ENCODE data around the gene SMARCC1.

The SMARCC1 gene

DNA sequence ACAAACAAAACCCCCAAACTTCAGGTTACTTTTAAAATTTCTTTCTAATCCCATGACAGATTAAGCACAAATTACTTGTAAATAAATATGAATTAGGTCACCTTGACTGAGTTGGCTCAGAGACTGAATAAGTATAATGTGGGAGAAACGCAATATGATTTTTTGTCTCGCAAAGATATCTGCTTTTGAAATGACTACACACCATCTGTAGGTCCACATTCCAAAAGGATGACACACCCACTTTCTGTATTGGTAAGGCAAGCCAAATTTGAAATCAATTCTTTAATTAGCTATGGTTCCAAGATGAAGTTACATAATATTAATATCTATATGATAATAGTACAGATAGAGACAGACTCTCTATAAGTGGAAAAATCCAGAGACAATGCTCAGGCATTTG is 136.1 kb downstream of the SMARCC1 start:
- no peak overlapping the region for H3K4me3 ChIP-seq (ENCODE audit: low read length)
- no peak overlapping the region for H3K27ac ChIP-seq (ENCODE audit: low read length)
- H3F3A ChIP-seq (ENCODE audit: insufficient read depth, low read length) = no peaks in the 10 kb centered on the region
- H2AFZ ChIP-seq (ENCODE audit: low read length) = no peak overlapping the region
- no peaks in the 10 kb centered on the region for H3K9me3 ChIP-seq (replicated peaks; ENCODE audit: insufficient read depth, low read length)
- H3K79me2 ChIP-seq (ENCODE audit: low read length) = peaks cover 16% of the 10 kb centered on the region; the same call in 1 of the 2 replicates
- no peak overlapping the region for H3K4me2 ChIP-seq (ENCODE audit: low read depth, low read length)
- no peaks in the 10 kb centered on the region for H3K4me1 ChIP-seq (ENCODE audit: low read length)
- DNase-seq = no peak
- TF ChIP-seq EZH2phosphoT487 (IDR thresholded peaks at IDR 0.05; ENCODE audit: low read length) (no peak), EZH2 (optimal IDR thresholded peaks at IDR 0.05; ENCODE audit: low read depth, low read length) (no peak)
- TF ChIP-seq, protein P1, sequence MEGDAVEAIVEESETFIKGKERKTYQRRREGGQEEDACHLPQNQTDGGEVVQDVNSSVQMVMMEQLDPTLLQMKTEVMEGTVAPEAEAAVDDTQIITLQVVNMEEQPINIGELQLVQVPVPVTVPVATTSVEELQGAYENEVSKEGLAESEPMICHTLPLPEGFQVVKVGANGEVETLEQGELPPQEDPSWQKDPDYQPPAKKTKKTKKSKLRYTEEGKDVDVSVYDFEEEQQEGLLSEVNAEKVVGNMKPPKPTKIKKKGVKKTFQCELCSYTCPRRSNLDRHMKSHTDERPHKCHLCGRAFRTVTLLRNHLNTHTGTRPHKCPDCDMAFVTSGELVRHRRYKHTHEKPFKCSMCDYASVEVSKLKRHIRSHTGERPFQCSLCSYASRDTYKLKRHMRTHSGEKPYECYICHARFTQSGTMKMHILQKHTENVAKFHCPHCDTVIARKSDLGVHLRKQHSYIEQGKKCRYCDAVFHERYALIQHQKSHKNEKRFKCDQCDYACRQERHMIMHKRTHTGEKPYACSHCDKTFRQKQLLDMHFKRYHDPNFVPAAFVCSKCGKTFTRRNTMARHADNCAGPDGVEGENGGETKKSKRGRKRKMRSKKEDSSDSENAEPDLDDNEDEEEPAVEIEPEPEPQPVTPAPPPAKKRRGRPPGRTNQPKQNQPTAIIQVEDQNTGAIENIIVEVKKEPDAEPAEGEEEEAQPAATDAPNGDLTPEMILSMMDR (IDR thresholded peaks at IDR 0.05; ENCODE audit: low read length) = no peak
- H3K27me3 ChIP-seq (replicated peaks; ENCODE audit: insufficient read depth, low read length) = no peaks in the 10 kb centered on the region
- H3K36me3 ChIP-seq (replicated peaks; ENCODE audit: insufficient read depth, low read length) = no peaks in the 10 kb centered on the region
- no peak overlapping the region for H3K9ac ChIP-seq (ENCODE audit: low read length)
- no peaks in the 10 kb centered on the region for H3K9me2 ChIP-seq (replicated peaks; ENCODE audit: insufficient read depth, low read length)
- no peaks in the 10 kb centered on the region for H4K20me1 ChIP-seq (ENCODE audit: insufficient read depth, low read length)

DNA sequence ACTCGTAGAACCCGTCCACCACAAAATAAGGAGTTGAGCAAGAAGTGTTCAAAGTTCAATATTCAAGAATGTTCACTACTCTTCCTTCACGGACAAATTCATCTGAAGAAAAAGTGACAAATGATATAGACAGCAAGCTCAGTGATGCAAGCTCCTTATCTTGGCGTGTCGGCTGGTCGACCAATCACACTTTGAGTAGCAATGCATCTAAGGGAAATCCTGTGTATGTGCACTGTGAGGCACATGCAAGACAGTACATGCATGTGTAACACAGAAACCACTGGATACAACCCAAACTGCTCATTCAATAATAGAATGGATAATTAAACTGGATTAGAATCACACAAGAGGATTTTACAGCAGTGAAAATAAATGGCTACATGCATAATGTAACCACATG is 138.6 kb downstream of the SMARCC1 start:
- Histone ChIP-seq H3K79me2 (ENCODE audit: low read length) (peaks cover 11% of the 10 kb centered on the region; the same call in 1 of the 2 replicates), H3K27ac (ENCODE audit: low read length) (no peak overlapping the region), H3F3A (ENCODE audit: insufficient read depth, low read length) (no peaks in the 10 kb centered on the region), H3K4me1 (ENCODE audit: low read length) (no peaks in the 10 kb centered on the region), H3K4me2 (ENCODE audit: low read depth, low read length) (no peak overlapping the region), H3K4me3 (ENCODE audit: low read length) (no peak overlapping the region), H3K27me3 (replicated peaks; ENCODE audit: insufficient read depth, low read length) (no peaks in the 10 kb centered on the region), H3K9ac (ENCODE audit: low read length) (no peak overlapping the region), H2AFZ (ENCODE audit: low read length) (no peak overlapping the region), H3K36me3 (replicated peaks; ENCODE audit: insufficient read depth, low read length) (no peaks in the 10 kb centered on the region), H3K9me3 (replicated peaks; ENCODE audit: insufficient read depth, low read length) (no peaks in the 10 kb centered on the region), H4K20me1 (ENCODE audit: insufficient read depth, low read length) (no peaks in the 10 kb centered on the region), H3K9me2 (replicated peaks; ENCODE audit: insufficient read depth, low read length) (no peaks in the 10 kb centered on the region)
- TF ChIP-seq EZH2 (optimal IDR thresholded peaks at IDR 0.05; ENCODE audit: low read depth, low read length) (no peak), EZH2phosphoT487 (IDR thresholded peaks at IDR 0.05; ENCODE audit: low read length) (no peak)
- TF ChIP-seq, protein P1 (IDR thresholded peaks at IDR 0.05; ENCODE audit: low read length) = no peak
- no peak for DNase-seq

DNA sequence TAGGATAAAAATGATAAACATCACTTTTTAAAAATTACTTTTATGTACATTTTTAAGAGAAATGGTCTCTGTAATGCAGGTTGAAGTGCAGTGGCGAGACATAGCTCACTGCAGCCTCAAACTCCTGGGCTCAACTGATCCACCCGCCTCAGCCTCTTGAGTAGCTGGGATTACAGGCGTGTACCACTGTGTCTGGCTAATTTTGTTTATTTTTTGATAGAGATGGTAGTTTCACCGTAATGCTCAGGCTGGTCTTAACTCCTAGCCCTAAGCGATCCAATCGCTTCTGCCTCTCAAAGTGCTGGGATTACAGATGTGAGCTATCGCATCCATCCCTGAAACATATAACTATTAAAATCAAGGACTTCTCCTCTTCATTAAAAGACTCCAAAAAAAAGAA is 140.0 kb downstream of the SMARCC1 start:
- Histone ChIP-seq H3K36me3 (replicated peaks; ENCODE audit: insufficient read depth, low read length) (no peaks in the 10 kb centered on the region), H3F3A (ENCODE audit: insufficient read depth, low read length) (no peaks in the 10 kb centered on the region)

More for the DNA sequence above, 140.0 kb downstream of the SMARCC1 start:
- no peak overlapping the region for H3K4me2 ChIP-seq (ENCODE audit: low read depth, low read length)
- no peak overlapping the region for H2AFZ ChIP-seq (ENCODE audit: low read length)
- no peaks in the 10 kb centered on the region for H3K27me3 ChIP-seq (replicated peaks; ENCODE audit: insufficient read depth, low read length)
- no peaks in the 10 kb centered on the region for H3K4me1 ChIP-seq (ENCODE audit: low read length)
- H3K9ac ChIP-seq (ENCODE audit: low read length) = no peak overlapping the region
- no peak overlapping the region for H3K4me3 ChIP-seq (ENCODE audit: low read length)
- no peaks in the 10 kb centered on the region for H4K20me1 ChIP-seq (ENCODE audit: insufficient read depth, low read length)
- H3K79me2 ChIP-seq (ENCODE audit: low read length) = peaks cover 11% of the 10 kb centered on the region; the same call in 1 of the 2 replicates
- DNase-seq = no peak
- H3K27ac ChIP-seq (ENCODE audit: low read length) = no peak overlapping the region
- no peaks in the 10 kb centered on the region for H3K9me2 ChIP-seq (replicated peaks; ENCODE audit: insufficient read depth, low read length)
- TF ChIP-seq EZH2 (optimal IDR thresholded peaks at IDR 0.05; ENCODE audit: low read depth, low read length) = no peak
- TF ChIP-seq, protein P1 (IDR thresholded peaks at IDR 0.05; ENCODE audit: low read length) = no peak
- TF ChIP-seq EZH2phosphoT487 (IDR thresholded peaks at IDR 0.05; ENCODE audit: low read length) = no peak
- H3K9me3 ChIP-seq (replicated peaks; ENCODE audit: insufficient read depth, low read length) = no peaks in the 10 kb centered on the region
